Activated naive CD4-positive, alpha-beta T cell treated with anti-CD3 and anti-CD28 coated beads, Interleukin-2, amount 50 U/mL, for 24 hours (primary cell): Measurements from ENCODE around the gene JAG2.
A peak's percentile ranks its signal among the peaks of the same experiment; 100 is the strongest.
"Not testable (repeated sequence)": the region's sequence is repeated elsewhere in the genome, so short reads cannot be mapped to it uniquely, and the experiment has no call there.

Source experiments
- H3K27ac Mint-ChIP-seq: one replicate; pipeline ENCODE4 v1.8.0; 2021; ENCODE audit warnings: mild to moderate bottlenecking, mixed read lengths
- H3K27me3 Mint-ChIP-seq: one replicate; pipeline ENCODE4 v1.8.0; 2021; ENCODE audit warnings: mixed read lengths
- H3K36me3 Mint-ChIP-seq: one replicate; pipeline ENCODE4 v1.8.0; 2021; ENCODE audit warnings: mixed read lengths
- H3K4me1 Mint-ChIP-seq: one replicate; pipeline ENCODE4 v1.8.0; 2021; ENCODE audit warnings: mixed read lengths
- H3K4me3 Mint-ChIP-seq: one replicate; pipeline ENCODE4 v1.8.0; 2021; ENCODE audit warnings: mild to moderate bottlenecking, mixed read lengths
- H3K9me3 Mint-ChIP-seq: one replicate; pipeline ENCODE4 v1.8.0; 2021; ENCODE audit warnings: mixed read lengths

JAG2 gene

GRCh38 chr14:105117710-105118385 is 50.7 kb downstream of the JAG2 start:
- Mint-ChIP-seq H3K4me3 (no peak overlapping the region), H3K9me3 (peaks cover 10% of the 10 kb centered on the region), H3K36me3 (peaks cover 6% of the 10 kb centered on the region), H3K27ac (no peak overlapping the region), H3K27me3 (peaks cover 2% of the 10 kb centered on the region), H3K4me1 (no peaks in the 10 kb centered on the region)

GRCh38 chr14:105117257-105117646 is 51.3 kb downstream of the JAG2 start:
- no peak overlapping the region for H3K27ac Mint-ChIP-seq
- peaks cover 5% of the 10 kb centered on the region for H3K36me3 Mint-ChIP-seq
- H3K27me3 Mint-ChIP-seq, result peaks cover 2% of the 10 kb centered on the region

DNA sequence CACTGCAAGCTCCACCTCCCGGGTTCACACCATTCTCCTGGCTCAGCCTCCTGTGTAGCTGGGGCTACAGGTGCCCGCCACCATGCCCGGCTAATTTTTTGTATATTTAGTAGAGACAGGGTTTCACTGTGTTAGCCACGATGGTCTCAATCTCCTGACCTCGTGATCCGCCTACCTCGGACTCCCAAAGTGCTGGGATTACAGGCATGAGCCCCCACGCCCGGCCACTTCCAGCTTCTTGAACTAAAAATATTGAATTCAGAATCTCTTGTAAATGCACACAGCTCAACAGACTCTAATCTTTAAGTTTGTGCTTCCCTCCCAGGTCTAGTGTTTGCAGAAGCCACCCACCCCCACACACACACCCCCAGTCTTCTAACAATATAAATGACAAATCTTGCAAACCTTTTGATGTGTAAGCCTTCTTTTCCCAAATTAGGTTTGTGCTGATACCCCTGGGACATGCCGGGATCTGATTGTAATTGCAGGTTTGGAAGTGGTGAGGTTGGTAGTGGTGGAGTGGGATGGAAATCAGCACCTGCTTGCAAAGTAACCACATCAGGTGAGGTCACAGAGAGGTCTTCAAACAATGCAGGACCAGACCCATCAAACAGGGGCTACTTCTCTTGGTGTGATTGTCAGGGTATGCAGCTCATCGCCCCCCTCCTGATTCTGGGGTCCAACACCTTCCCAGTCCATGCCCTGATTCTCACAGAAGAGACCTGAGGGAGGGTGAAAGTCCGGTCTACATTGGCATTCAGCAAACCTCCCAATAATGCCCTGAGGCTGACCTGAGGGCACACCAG is 51.9 kb downstream of the JAG2 start:
- no peaks in the 10 kb centered on the region for H3K9me3 Mint-ChIP-seq
- no peak overlapping the region for H3K4me3 Mint-ChIP-seq
- H3K36me3 Mint-ChIP-seq, result peaks cover 3% of the 10 kb centered on the region
- H3K27ac Mint-ChIP-seq, result no peak overlapping the region
- H3K27me3 Mint-ChIP-seq, result no peaks in the 10 kb centered on the region
- no peaks in the 10 kb centered on the region for H3K4me1 Mint-ChIP-seq

More at GRCh38 chr14:105117257-105117646, 51.3 kb downstream of the JAG2 start:
- Mint-ChIP-seq H3K4me3 (no peak overlapping the region), H3K9me3 (peaks cover 4% of the 10 kb centered on the region), H3K4me1 (no peaks in the 10 kb centered on the region)

DNA sequence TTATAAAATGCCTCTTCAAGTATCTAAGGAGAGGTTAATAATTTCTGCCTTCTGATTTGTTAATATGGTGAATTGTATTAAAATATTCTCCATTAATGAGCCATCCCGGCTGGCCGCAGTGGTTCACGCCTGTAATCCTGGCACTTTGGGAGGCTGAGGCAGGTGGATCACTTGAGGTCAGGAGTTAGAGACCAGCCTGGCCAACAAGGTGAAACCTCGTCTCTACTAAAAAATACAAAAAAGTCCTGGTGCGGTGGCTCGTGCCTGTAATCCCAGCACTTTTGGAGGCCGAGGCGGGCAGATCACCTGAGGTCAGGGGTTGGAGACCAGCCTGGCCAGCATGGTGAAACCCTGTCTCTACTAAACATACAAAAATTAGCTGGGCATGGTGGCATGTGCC is 59.3 kb downstream of the JAG2 start:
- not testable (repeated sequence) for H3K4me1 Mint-ChIP-seq, H3K4me3 Mint-ChIP-seq, H3K36me3 Mint-ChIP-seq, H3K27me3 Mint-ChIP-seq, H3K9me3 Mint-ChIP-seq, H3K27ac Mint-ChIP-seq

GRCh38 chr14:105108516-105108864 is 60.1 kb downstream of the JAG2 start:
- H3K36me3 Mint-ChIP-seq, result peaks cover 4% of the 10 kb centered on the region
- H3K4me1 Mint-ChIP-seq, result peaks cover 4% of the 10 kb centered on the region
- no peaks in the 10 kb centered on the region for H3K9me3 Mint-ChIP-seq
- no peak overlapping the region for H3K4me3 Mint-ChIP-seq
- H3K27ac Mint-ChIP-seq, result no peak overlapping the region
- H3K27me3 Mint-ChIP-seq, result peaks cover 6% of the 10 kb centered on the region

DNA sequence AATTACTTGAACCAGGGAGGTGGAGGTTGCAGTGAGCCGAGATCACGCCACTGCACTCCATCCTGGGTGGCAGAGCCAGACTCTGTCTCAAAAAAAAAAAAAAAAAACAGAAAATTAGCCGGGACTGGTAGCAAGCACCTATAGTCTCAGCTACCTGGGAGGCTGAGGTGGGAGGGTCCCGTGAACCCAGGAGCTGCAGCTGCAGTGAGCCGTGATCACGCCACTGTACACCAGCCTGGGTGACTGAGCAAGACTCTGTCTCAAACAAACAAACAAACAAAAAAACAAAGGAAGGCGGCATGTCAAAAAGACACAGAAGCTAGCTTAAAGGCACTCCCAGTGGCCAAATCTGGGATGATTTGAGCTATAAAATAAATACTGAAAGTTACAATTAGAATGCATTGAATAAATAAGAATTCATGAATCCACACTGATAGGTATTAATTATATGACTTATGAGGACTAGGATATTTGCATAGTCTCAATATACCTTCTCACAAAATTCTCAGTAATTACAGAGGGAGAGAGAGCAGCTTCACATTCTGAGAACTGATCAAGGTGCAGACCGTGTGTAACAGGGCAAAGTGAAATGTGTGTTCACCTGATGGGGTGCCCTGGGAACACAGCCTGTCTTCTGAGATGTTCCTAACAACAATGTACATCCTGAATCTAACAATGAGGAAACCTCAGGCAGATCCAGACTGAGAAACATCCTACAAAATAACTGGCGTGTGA is 60.6 kb downstream of the JAG2 start:
- Mint-ChIP-seq H3K9me3 (no peaks in the 10 kb centered on the region), H3K4me3 (no peak overlapping the region), H3K36me3 (peaks cover 4% of the 10 kb centered on the region), H3K27ac (no peak overlapping the region), H3K4me1 (peaks cover 4% of the 10 kb centered on the region), H3K27me3 (peaks cover 6% of the 10 kb centered on the region)

- Mint-ChIP-seq H3K4me1 (peaks cover 4% of the 10 kb centered on the region), H3K36me3 (peaks cover 4% of the 10 kb centered on the region), H3K9me3 (no peaks in the 10 kb centered on the region), H3K27ac (no peak overlapping the region), H3K4me3 (no peak overlapping the region), H3K27me3 (peaks cover 6% of the 10 kb centered on the region)
Measured at GRCh38 chr14:105107351-105107750, 61.2 kb downstream of the JAG2 start.

DNA sequence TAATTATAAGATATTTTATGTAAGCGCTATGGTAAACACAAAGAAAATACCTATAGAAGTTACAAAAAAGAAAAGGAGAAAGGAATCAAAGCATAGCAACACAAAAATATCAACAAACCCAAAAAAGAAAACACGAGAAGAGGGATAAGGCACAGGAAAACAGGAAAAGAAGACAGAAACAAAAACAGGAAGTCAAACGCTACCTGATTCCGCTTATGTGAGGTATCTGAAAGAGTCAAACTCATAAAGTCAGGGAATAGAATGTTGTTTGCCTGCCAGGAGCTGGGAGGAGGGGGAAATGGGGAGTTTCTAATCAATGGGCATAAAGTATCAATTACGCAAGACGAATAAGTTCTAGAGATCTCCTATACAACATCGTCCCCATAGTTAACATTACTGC is 63.4 kb downstream of the JAG2 start:
- H3K27me3 Mint-ChIP-seq, result peaks cover 6% of the 10 kb centered on the region
- H3K4me1 Mint-ChIP-seq, result peaks cover 4% of the 10 kb centered on the region
- H3K27ac Mint-ChIP-seq, result no peak overlapping the region
- H3K4me3 Mint-ChIP-seq, result no peak overlapping the region
- peaks cover 4% of the 10 kb centered on the region for H3K36me3 Mint-ChIP-seq
- H3K9me3 Mint-ChIP-seq, result no peaks in the 10 kb centered on the region

- Mint-ChIP-seq H3K27me3 (peaks cover 6% of the 10 kb centered on the region), H3K9me3 (no peaks in the 10 kb centered on the region), H3K36me3 (peaks cover 4% of the 10 kb centered on the region), H3K27ac (no peak overlapping the region), H3K4me1 (peaks cover 4% of the 10 kb centered on the region), H3K4me3 (no peak overlapping the region)
Measured at GRCh38 chr14:105102893-105103292, 65.7 kb downstream of the JAG2 start.

GRCh38 chr14:105102361-105102870 is 66.2 kb downstream of the JAG2 start:
- Mint-ChIP-seq H3K4me3 (no peak overlapping the region), H3K9me3 (no peaks in the 10 kb centered on the region), H3K27me3 (peaks cover 6% of the 10 kb centered on the region), H3K27ac (no peak overlapping the region), H3K36me3 (peaks cover 4% of the 10 kb centered on the region), H3K4me1 (peaks cover 4% of the 10 kb centered on the region)

DNA sequence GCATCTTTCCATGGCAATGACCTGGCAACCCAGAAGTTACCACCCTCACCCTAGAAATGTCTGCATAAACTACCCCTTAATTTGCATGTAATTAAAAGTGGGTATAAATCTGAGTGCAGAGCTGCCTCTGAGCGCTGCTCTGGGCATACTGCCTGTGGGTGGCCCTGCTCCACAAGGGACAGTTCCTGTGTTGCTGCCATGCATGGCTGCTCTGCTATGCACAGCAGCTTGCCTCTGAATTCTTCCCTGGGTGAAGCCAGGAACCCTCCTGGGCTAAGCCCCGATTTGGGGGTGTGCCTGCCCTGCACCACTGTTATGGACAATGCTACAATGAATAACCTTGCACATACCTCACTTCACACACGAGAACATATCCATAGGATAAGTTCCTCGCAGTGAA is 67.7 kb downstream of the JAG2 start:
- Mint-ChIP-seq H3K9me3 (no peaks in the 10 kb centered on the region), H3K27me3 (peaks cover 6% of the 10 kb centered on the region), H3K4me3 (no peak overlapping the region), H3K27ac (no peak overlapping the region), H3K36me3 (peaks cover 4% of the 10 kb centered on the region), H3K4me1 (peaks cover 9% of the 10 kb centered on the region)

GRCh38 chr14:105099778-105100177 is 68.8 kb downstream of the JAG2 start:
- H3K4me3 Mint-ChIP-seq, result no peak overlapping the region
- no peak overlapping the region for H3K27ac Mint-ChIP-seq

GRCh38 chr14:105098316-105098715 is 70.3 kb downstream of the JAG2 start:
- no peak overlapping the region for H3K27ac Mint-ChIP-seq
- peaks cover 5% of the 10 kb centered on the region for H3K4me1 Mint-ChIP-seq
- no peaks in the 10 kb centered on the region for H3K36me3 Mint-ChIP-seq
- H3K4me3 Mint-ChIP-seq, result no peak overlapping the region
- H3K27me3 Mint-ChIP-seq, result no peaks in the 10 kb centered on the region
- no peaks in the 10 kb centered on the region for H3K9me3 Mint-ChIP-seq

More at GRCh38 chr14:105099778-105100177, 68.8 kb downstream of the JAG2 start:
- peaks cover 5% of the 10 kb centered on the region for H3K4me1 Mint-ChIP-seq
- H3K27me3 Mint-ChIP-seq, result peaks cover 6% of the 10 kb centered on the region
- H3K36me3 Mint-ChIP-seq, result peaks cover 4% of the 10 kb centered on the region
- H3K9me3 Mint-ChIP-seq, result no peaks in the 10 kb centered on the region

GRCh38 chr14:105097794-105098127 is 70.8 kb downstream of the JAG2 start:
- peaks cover 5% of the 10 kb centered on the region for H3K4me1 Mint-ChIP-seq
- H3K36me3 Mint-ChIP-seq, result no peaks in the 10 kb centered on the region
- H3K9me3 Mint-ChIP-seq, result no peaks in the 10 kb centered on the region
- no peaks in the 10 kb centered on the region for H3K27me3 Mint-ChIP-seq
- H3K27ac Mint-ChIP-seq, result no peak overlapping the region
- no peak overlapping the region for H3K4me3 Mint-ChIP-seq

DNA sequence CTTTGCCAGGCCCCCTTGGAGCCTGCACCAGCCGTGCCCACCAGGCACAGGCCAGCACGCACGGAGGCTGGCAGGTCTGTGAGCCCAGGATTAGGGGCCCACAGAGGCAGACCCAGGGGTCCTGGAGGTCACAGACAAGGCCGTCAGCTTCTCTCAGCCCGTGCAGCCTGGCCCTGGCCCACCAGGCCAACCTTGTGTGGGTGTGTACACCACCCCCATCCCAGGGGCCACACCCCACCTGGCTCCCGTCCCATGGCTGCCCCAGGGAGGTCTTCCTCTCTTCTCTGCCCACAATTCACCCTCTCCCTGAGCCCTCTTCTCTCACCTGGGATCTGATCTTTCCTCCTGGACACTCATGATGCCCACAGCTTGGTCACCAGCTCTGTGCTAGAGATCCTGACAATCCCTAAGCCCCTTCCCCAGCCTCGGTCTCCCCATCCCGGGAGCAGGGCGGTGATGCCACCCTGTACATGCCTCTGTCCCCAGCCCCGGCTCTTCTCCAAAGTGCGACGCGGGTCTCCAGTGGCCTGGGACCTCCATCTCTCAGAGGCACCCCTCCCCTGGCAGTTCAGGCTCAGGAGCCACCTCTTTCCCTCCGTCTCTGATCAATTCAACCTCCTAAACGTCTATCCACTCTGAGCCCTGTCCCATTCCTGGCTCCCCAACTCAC is 72.2 kb downstream of the JAG2 start:
- Mint-ChIP-seq H3K27ac (peak overlapping the region; percentile 47), H3K9me3 (no peaks in the 10 kb centered on the region), H3K36me3 (no peaks in the 10 kb centered on the region), H3K4me3 (no peak overlapping the region), H3K27me3 (no peaks in the 10 kb centered on the region), H3K4me1 (peaks cover 9% of the 10 kb centered on the region)
